GM19467 (cell line): ENCODE data around the gene EFL1.
A peak's percentile ranks its signal among the peaks of the same experiment; 100 is the strongest.
"Not testable (repeated sequence)": the region's sequence is repeated elsewhere in the genome, so short reads cannot be mapped to it uniquely, and the experiment has no call there.

ENCODE experiments used
- ATAC-seq: cut with Tn5 transposase; IDR thresholded peaks from one replicate; pipeline ENCODE4 v1.9.1; 2021; ENCODE audit warnings: mild to moderate bottlenecking, moderate library complexity; ENCODE audit not compliant: unreplicated experiment

EFL1 gene

DNA sequence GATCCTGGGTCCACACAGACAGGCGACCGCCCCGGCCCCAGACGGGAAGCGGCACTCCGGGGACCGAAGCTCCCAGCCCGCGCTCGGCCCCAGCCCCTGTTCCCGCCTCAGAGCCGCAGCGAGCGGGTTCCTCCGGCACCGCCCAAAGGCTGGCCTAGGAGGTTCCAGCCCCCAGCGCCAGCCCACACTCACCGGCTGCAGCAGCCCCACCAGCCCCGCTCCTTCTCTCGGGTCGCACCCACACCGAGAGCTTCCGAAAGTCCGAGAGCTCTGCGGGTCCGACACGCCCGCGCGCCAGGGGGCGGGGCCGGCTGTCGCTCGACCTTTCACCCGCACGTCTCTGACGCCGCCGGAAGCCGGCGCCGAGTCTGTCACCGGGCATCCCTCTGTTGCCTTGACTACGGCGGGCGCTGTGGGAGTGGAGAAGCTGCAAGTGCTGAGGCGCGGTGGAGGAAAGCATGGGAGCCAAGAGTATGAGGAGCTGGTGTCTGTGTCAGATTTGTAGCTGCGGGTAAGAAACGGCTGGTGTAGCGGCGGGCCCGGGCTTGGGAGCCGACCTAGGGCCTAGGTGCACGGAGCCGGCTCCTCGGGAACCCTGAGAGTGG lies at the start of gene EFL1, which contains the start of gene SAXO2:
Gene EFL1, minus strand, starts transcription at position 313 of the 605 bp plus-strand sequence. CDS start 956 bp downstream, outside the sequence.
Gene SAXO2, plus strand, starts transcription at position 397 of the 605 bp plus-strand sequence. Its CDS starts 62 bp downstream, at position 459.
- peak; percentile 94 for ATAC-seq

DNA sequence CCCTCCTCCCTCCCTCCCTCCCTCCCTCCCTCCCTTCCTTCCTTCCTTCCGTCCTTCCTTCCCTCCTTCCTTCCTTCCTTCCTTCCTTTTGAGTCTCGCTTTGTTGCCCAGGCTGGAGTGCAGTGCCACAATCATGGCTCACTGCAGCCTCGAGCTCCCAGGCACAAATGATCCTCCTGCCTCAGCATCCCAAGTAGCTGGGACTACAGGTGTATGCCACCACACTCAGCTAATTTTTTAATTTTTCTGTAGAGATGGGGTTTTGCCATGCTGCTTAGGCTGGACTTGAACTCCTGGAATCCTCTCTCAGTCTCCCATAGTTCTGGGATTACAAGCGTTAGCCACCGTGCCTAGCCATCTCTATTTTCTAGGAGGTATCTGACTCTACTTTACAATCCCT lies 48.8 kb upstream of the EFL1 start:
- ATAC-seq: not testable (repeated sequence)

DNA sequence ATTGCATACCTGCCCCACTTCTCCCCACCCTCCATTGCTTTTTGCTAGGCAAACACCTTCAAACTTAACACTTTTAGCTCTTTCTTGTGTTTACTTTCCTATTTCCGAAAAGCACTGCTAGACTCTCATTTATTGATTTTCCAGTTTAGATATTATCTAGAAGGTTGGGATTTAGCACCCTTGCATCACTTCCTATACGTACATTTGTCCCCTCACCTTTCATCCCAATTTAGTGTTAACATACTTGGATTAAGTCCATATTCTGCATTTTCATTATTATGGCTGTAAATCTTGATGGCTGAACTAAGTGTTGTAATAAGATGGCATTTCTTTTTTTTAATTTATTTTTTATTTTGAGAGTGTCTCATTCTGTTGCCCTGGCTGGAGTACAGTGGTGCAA lies 47.3 kb upstream of the EFL1 start:
- no peak for ATAC-seq

DNA sequence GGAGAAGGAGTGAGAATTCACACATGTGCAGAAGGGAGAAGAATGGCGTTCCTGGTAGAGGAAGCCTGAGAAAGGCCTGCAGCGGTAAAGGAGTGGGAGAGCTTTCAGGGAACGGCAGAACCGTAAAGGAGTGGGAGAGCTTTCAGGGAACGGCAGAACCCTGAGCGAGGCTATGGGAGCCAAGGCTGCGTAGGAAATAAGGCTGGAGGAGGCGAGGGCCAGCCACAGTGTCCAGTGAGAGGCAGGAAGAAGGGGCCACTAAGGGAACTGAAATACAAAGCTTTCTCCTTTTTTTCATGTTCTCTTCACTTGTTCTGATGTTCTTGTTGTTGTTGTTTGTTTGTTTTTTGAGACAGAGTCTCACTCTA lies 45.2 kb upstream of the EFL1 start:
- ATAC-seq: no peak

DNA sequence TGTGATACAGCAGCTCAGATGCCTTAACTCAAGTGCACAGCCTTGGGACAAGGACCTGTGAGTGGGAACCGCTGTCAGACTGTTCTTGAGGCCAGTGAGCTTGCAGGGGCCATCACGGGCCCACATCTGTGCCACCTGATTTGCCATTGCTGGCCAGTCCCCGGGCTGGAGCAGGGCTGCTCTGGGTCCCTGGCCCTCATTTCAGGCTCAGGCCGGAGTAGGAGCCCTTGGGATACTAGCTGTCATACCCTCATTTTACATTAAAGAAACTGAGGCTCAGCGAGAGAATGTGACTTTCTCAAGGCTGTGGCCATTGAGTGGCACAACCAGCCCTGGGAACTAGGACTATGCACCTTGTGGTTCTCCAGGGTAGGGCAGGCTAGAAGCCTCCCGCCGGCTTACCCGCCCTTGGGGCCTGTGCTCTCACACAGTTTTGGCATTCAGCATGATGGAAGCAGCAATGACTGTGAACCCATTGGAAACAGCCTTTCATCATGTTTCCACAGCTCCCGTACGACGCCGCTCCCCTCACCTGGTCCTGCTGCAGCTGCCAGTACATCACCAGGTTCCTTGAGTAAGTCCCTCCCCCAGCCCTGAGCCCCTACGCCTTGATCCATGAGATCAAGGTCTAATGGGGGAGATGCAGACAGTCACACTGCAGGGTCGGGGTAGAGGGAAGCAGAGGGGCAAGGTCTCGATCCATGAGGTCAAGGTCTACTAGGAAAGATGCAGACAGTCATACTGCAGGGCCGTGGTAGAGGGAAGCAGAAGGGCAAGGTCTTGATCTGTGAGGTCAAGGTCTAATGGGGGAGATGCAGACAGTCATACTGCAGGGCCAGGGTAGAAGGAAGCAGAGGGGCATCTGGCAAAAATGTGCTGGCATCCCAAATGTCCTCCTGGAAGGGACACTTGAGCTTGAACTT lies 44.5 kb upstream of the EFL1 start:
- ATAC-seq: no peak

DNA sequence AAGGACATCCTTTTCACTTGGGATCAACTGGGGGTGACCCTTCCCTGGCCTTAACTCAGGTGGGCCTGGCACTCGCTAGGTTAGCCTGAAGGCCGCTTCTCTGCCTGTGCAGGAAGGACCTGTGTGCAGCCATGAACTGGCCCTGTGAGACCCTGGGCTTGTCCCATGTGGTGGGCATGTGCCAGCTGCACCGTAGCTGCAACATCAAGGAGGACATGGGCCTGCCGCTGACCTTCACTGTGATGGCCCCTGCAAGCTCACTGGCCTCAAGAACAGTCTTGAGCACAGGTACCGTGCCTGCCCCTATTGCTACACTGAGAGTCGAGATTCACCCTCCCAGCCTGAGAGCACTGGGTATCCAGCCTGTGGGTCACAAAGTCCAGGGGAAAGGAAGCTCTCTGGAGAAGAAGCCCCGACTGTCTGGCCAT lies 43.1 kb upstream of the EFL1 start:
- ATAC-seq: no peak

DNA sequence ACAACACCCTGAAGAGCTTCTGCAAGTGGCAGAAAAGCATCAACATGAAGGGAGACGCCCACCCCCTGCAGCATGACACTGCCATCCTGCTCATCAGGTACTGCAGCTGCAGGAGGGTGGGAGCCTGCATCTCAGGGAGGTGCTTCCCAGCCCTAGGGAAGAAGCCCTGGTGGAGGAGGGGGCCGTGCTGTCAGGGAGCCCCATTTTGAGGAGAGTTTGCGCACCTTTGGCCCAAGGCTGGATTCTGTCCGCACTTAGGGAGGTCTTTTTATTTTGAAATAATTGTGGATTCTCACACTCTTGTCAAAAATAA lies 42.2 kb upstream of the EFL1 start:
- ATAC-seq: no peak

DNA sequence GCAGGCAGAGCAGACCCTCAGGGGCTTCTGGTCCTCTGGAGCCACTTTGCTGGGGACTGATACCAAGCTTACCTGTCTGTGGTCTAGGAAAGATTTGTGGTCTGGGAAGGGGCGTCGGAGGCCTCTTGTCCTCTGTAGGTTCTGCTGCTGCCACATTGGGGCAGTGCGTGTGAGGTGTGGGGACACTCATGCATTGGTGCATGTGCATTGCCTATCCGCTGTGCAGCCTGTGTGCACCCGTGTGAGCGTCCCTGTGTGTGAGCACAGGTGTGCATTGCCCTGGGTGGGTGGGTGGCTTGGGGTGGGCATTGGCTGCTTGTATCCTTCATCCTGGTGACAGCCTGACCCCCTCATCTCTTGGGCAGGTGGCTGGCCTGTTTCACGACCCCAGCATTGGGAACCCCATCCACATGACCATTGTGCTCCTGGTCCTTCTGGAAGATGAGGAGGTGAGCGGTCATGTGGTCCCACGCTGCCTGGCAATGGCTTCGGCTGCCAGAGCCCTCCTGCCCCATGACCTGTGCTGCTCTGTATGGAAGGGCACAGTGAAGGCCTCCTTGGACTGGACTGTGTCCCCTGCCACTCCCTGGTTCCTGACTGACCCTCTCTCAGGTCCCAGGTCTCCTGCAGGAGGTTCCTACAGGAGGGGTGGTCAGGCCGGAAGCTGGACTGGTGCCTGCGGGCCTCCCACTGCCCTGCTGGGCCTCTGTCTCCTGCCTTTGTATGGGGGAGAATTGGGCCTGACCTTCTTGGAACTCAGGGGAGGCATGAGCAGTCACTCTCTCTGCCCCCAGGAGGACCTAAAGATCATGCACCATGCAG lies 41.6 kb upstream of the EFL1 start:
- ATAC-seq: no peak

DNA sequence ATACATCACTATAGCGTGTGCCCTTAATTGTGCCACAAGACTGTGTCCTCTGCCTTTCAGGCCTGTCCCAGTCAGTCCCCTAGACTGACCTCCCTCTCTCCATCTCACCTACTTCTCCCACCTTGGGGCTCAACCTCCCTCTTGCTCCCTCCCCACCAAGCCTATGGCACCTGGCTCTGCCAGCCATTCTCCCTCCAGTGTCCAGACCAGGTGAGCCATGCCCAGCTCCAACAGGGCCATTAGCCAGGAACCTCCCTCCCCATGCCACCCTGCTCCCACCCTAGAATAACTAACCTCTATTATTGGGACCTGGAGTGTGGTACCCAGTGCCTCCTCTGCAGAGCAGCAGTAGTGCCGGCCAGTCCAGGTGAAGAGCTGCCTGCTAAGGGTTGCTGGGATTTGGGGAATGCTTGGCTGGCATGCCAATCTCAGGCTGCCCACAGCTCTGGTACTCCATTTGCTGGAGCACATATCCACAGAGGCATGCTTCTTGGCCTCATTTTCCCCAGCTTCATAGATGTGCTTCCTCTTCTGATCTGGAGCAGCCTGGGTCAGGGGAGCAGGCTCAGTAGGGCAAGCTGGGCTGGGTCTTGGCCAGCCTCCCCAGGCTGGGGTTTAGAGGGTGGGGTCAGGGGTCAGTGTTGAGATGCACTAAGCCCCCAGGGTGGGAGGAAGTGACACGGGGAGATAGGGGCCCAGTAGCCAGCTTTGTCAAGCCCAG lies 38.9 kb upstream of the EFL1 start:
- no peak for ATAC-seq

DNA sequence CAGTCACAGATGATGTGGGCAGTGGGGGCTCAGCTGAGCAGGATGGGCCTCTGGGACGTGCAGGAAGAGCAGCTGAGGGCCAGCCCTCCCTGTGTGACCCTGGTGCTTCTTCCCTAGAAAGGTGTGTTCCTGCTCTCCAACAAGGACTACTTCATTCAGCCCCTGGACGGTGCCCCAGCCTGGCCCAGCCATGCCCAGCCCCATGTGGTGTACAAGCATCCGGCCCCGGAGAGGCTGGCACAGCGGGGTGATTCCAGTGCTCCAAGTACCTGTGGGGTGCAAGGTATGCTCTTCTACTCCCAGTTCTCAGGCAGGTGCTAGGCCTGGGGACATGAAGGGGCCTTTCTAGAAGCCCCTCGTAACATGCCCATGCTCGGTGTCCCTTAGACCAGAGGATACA lies 38.3 kb upstream of the EFL1 start:
- no peak for ATAC-seq

DNA sequence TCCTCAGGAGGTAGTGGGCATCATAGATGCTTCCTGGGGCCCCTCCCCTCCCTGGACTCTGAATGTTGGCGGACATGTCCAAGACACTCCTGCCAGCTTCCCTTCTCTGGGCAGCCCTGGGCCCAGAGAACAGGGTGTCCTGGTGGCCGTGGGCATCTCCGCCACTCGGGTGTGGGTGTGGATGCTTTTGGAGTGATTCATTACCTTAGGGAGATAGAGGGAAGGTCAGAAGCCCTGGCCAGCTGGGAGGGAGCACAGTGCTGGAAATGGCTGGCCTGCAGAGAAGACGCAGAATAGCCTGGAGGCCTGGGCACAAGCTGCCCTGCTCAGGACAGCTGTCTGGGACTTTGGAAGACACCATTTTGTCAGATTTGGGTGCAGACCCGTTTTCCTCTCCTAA lies 37.8 kb upstream of the EFL1 start:
- not testable (repeated sequence) for ATAC-seq

DNA sequence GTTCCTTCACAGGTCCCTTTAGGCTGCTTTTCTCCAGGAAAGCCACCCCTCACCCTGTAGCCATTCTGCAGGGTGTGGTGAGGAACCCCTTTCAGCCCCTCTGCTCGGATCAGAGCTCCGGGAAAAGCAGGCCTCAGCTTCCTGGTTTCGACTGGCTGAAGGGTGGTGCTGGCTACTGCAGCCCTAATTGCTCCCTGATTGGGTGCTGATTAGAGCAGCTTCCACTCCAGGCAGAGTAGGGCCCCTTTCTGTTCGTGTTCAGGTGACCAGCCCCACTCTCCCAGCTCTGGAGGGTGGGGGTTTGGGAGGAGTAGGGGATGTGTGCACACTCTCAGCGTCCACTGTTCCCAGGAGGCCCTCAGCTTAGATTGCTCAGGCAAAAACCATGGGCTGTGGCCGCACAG lies 37.0 kb upstream of the EFL1 start:
- ATAC-seq: not testable (repeated sequence)

DNA sequence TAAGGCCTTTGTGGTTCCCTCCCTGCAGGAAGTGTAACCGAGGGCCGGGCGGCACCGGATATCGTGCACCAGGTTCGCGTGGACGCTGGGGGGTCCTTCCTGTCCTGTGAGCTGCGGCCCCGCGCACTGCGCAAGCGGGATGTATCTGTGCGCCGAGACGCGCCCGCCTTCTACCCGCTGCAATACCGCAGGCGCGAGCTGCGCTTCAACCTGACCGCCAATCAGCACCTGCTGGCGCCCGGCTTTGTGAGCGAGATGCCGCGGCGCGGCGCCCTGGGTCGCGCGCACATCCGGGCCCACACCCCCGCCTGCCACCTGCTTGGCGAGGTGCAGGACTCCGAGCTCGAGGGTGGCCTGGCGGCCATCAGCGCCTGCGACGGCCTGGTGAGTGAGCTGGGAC lies 36.0 kb upstream of the EFL1 start:
- ATAC-seq: no peak

DNA sequence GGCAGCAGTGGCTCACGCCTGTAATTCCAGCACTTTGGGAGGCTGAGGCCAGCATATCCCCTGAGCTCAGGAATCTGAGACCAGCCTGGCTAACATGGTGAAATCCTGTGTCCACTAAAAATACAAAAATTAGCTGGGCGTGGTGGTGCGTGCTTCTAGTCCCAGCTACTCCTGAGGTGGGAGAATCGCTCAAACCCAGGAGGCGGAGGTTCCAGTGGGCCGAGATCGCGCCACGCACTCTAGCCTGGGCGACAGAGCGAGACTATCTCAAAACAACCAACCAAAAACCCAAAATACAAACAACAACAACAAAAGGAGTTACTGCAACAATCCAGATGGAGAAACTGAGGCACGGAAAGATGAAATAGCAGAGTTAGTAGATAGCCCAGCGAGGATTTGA lies 35.5 kb upstream of the EFL1 start:
- no peak for ATAC-seq

DNA sequence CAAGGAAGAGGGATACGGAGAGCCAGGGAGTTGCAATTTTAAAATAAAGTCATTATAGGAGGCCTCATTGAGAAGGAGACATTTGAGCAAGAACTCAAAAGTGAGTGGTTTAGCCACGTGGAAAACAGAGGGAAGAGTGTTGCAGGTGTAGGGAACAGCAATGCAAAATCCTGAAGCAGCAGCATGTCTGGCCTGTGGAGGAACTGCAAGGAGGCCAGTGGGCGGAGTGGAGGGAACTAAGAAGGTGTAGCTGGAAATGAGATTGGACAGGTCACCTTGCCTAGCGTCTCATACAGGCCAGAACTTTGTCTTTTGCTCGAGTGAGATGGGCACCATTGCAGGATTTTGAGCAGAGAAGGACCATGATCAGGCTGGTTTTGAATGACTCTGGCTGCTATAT lies 35.0 kb upstream of the EFL1 start:
- ATAC-seq: no peak

DNA sequence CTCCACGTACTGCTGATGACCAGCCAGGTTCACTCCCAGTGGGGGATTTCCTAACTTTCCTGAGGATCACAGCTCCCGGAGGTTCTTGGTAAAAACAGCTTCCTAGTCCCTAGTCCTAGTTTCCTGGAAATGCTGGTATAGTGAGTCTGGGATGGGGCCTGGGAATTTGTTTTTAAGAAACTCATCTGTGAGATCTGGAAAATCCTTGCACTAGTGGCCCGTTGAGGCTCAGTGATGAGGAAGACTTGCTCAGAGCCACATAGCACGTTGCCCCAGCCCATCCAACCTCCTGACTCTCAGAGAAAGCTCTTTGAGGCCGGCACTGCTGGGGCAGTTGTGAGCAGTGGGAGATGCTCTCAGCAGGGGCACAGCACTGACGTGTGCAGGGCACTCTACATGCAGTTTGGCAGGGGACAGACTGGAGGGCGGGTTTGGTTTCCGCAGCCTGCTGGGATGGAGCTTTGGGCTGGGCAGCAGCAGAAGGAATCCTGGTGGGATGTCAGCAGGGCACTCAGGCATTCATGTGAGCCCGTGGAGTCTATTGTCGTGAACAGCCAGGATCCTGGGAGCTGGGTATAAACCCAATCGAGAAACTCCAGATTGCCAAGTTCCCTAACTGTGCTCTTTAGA lies 31.6 kb upstream of the EFL1 start:
- no peak for ATAC-seq

DNA sequence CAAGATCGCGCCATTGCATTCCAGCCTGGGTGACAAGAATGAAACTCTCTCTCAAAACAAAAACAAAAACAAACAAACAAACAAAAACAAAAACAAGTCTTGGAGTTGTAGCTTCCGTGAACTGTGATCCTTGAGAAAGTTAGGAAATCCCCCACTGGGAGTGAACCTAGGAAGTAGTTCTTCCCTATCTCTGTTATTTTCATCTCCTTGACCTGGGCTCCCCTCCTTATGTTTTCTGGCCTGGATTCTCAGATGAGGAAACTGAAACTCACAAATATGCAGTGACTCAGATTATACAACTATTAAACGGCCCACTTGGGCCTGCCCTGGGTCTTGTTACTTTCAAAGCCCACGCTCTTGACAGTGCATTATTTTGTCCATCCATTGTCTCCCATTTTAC lies 29.7 kb upstream of the EFL1 start:
- ATAC-seq: no peak

DNA sequence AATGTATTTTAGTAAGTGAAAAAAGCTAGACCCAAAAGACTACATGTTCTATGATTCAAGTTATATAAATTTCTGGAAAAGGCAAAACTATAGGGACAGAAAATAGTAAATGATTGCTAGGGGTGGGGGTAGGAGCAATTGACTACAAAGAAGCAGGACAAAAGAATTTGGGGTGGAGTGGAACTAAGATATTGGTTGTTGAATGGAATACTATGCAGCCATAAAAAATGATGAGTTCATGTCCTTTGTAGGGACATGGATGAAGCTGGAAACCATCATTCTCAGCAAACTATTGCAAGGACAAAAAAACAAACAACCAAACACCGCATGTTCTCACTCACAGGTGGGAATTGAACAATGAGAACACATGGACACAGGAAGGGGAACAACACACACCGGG lies 25.7 kb upstream of the EFL1 start:
- not testable (repeated sequence) for ATAC-seq

DNA sequence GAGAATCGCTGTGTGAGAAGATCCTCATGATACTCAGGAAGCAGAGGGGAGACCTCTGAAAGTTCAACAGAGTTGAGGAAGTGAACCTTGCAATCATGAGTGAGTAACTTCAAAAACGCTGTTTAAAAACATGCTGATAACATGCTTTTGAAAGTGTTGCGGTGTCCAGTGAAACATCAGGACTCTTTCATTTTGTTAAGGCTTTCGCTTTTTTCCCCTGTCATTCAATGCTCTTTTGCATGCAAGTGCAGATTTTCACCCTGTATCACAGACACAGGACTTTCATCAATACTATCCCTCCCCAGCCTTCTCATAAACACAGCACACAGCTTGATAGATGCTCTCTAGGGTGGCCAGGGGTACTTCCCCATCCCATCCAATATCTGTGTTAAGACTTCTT lies 23.9 kb upstream of the EFL1 start:
- ATAC-seq: peak; percentile 86

DNA sequence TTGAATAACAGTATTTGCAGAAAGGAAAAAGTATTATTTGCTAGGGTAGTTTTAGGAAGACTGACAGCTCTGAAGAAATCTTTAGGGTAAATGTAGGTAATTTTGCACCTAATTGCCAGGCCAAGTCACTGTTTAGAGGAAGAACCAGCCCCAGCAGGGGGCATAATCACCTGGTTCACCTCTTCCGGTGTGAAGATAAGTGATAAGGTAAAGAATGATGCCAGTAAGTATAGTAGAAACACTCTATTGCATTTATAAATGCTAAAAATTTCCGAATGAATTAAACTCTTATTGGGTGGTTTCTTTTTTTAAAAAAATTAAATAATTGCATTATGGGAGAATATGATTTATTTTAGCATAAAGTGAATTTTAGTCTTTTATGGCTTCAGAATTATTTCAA lies 21.8 kb upstream of the EFL1 start:
- not testable (repeated sequence) for ATAC-seq
